ENCODE data around the gene NPHP1.
"Not testable (repeated sequence)": the region's sequence is repeated elsewhere in the genome, so short reads cannot be mapped to it uniquely, and the experiment has no call there.

NPHP1 gene

DNA sequence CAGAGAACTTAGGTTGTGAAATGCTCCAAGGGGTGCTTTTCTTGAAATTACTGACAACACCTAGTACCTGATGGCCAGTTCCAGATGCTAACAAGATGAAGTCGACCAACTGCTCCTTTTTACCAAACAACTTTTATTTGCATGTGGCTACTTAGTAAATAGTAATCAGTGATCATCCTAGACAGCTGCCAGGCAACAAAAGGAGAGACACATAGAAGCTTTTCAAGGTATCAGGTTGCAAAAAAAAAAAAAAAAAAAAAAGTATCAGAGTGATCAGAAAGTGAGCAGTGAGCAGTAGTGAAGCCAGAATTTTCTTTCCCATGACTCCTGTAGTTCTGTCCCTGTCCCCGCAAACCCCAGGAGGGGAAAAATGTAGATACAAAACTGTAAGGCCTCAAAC, 121.1 kb downstream of the NPHP1 start:
- H3K4me1 Mint-ChIP-seq, H3K27me3 Mint-ChIP-seq, H3K27ac Mint-ChIP-seq, H3K4me3 Mint-ChIP-seq, DNase-seq, H3K9me3 Mint-ChIP-seq, ATAC-seq: not testable (repeated sequence)

DNA sequence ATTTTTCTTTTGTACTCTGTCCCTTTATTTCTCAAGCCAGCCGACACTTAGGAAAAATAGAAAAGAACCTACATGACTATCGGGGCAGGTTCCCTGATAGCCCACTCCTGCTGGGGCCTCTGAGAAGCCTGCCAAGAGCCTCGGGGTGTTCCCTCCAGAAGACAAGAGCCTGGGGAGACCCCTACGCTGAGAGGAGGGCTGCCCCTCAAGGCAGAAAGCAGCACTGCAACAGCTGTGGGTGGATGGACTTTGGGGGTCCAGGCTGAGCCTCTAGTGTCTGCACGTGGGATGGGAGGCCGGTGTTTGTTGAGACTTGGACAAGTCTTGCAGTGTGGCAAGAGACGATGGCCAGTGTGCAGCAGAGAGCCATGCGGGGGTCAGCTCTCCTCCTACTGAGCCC, 121.7 kb downstream of the NPHP1 start:
- not testable (repeated sequence) for ATAC-seq, H3K4me3 Mint-ChIP-seq, H3K27ac Mint-ChIP-seq, H3K9me3 Mint-ChIP-seq, DNase-seq, H3K27me3 Mint-ChIP-seq, H3K4me1 Mint-ChIP-seq

DNA sequence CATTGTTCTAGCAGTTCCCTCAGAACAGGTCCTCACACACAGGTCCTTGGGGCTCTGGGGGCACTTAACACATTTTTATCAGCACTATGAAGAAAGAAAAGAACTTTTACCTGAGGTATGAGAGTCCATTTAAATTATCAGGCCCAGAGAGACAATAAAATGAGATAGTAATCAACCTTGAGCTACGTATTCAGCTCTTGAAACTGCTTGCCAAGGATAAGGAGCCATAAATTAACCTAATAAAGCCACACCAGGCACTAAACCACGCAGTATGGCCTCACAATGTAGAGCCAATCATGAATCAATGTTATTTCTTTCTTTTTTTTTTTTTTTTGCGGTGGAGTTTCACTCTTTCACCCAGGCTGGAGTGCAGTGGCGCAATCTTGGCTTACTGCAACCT, 126.7 kb downstream of the NPHP1 start:
- H3K9me3 Mint-ChIP-seq, ATAC-seq, H3K4me3 Mint-ChIP-seq, H3K27ac Mint-ChIP-seq, H3K4me1 Mint-ChIP-seq, H3K27me3 Mint-ChIP-seq, DNase-seq: not testable (repeated sequence)

DNA sequence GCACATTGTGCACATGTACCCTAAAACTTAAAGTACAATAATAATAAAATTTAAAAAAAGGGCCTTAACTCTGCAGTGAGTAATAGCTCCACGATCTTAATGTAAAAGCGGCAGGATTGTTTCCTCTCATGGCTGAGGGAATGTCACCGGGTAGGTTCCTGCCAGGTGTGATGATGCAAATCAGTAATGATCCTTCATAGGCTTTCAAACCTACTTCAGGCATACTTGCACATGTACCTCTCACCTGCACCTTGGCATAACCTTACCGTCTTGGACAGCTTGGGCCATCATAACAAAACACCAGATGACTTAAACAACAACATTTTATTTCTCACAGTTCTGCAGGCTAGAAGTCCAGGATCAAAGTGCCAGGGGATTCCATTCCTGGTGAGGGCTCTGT, 128.9 kb downstream of the NPHP1 start:
- H3K4me1 Mint-ChIP-seq, H3K27ac Mint-ChIP-seq, ATAC-seq: not testable (repeated sequence)

More for the DNA sequence above, 128.9 kb downstream of the NPHP1 start:
- DNase-seq, H3K4me3 Mint-ChIP-seq, H3K9me3 Mint-ChIP-seq, H3K27me3 Mint-ChIP-seq: not testable (repeated sequence)
